ENCODE data around the gene CD82. TPM values are rescaled to one million over a fixed set of nuclear protein-coding genes. Genes with fewer than 3 reads are reported as not detected.

Gene CD82
- total RNA-seq, 4 donors from 2014 or later = 8.9 to 30.6 (median 20.3) TPM

GRCh38 chr11:44622721-44623258 lies 57.3 kb downstream of the CD82 start:
- ATAC-seq (ENCODE audit: low FRiP score) = no peak
- peak; percentile 18 for DNase-seq (ENCODE audit: low spot score)
- TF ChIP-seq, protein P1, sequence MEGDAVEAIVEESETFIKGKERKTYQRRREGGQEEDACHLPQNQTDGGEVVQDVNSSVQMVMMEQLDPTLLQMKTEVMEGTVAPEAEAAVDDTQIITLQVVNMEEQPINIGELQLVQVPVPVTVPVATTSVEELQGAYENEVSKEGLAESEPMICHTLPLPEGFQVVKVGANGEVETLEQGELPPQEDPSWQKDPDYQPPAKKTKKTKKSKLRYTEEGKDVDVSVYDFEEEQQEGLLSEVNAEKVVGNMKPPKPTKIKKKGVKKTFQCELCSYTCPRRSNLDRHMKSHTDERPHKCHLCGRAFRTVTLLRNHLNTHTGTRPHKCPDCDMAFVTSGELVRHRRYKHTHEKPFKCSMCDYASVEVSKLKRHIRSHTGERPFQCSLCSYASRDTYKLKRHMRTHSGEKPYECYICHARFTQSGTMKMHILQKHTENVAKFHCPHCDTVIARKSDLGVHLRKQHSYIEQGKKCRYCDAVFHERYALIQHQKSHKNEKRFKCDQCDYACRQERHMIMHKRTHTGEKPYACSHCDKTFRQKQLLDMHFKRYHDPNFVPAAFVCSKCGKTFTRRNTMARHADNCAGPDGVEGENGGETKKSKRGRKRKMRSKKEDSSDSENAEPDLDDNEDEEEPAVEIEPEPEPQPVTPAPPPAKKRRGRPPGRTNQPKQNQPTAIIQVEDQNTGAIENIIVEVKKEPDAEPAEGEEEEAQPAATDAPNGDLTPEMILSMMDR (IDR thresholded peaks at IDR 0.05) = no peak

DNA sequence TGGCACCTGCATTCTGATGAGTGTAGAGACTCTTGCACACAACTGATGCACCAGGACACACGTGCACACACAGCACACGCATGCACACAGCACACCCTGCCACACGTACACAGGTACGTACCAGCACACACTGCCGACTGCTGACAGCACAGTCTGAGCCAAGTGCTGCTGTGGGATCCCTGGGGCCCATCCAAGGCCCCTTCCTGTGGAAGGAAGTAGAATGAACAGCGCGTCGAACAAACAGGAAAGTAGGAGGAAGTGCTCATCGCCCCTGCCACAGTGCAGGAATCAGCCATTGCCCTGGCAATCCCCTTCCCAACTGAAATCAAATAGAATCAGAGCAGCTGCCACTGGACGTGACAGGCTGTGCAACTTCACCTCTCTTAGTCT lies 57.9 kb downstream of the CD82 start:
- ATAC-seq (ENCODE audit: low FRiP score) = no peak
- DNase-seq (ENCODE audit: low spot score) = peak; percentile 9
- TF ChIP-seq, protein P1 (IDR thresholded peaks at IDR 0.05) = no peak

DNA sequence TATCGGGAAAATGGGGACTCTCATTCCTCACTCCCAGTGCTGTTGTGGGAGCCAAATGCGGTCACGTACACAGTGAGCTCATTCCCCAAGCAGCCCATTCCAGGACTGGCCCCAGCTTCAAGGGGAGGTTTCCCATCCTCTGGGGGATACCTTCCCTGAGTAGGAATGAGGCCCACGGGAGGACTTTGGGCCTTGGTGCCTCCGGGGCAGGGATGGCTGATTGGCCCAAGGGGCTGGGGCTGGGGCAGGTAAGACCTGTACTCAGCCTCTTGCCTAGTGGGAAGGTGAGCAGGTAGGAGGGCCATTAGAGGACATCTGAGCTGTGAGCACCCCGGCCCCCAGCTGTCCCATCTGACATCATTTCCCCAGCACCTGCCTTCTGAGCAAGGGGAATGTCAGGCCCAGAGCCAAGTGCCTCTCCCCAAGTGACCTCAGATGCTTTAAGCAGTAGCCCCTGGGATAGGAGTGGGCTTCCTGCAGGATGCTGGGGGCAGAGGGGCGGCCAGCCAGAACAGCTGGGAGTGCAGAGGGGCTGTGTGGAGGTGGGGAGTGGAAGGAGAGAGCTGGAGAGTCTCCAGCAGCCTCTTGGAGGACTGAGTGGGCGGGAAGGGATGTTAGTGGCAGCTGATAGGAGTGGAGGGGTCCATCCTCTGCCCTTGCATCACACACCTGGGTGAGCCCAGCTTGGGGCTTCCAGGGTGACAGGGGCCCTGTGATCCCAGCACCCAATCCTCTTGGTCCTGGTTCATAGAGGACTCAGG lies 58.4 kb downstream of the CD82 start:
- no peak for ATAC-seq (ENCODE audit: low FRiP score)
- TF ChIP-seq, protein P1 (IDR thresholded peaks at IDR 0.05) = no peak
- DNase-seq (ENCODE audit: low spot score) = peak; percentile 22

DNA sequence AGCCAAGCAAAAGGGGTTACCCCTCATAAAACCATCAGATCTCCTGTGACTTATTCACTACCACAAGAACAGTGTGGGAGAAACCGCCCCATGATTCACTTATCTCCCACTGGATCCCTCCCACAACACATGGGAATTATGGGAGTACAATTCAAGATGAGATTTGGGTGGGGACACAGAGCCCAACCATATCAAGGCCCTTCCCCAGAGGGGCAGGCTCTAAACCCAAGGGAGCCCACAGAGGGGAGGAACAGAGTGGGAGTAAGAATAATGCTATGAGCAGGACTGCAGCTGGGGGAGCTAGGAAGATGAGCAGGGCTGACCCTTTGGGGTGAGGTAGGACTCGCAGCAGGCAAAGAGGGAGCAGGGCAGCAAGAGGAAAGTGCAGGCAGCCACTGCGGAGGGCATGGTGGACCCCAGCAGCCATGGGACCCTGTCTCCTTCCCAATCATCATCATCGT lies 59.3 kb downstream of the CD82 start:
- TF ChIP-seq, protein P1 (IDR thresholded peaks at IDR 0.05) = no peak
- ATAC-seq (ENCODE audit: low FRiP score) = no peak
- DNase-seq (ENCODE audit: low spot score) = peak; percentile 5

- no peak for DNase-seq (ENCODE audit: low spot score)
- TF ChIP-seq, protein P1 (IDR thresholded peaks at IDR 0.05) = no peak
- ATAC-seq (ENCODE audit: low FRiP score) = no peak
Observed at GRCh38 chr11:44625759-44626523, 60.5 kb downstream of the CD82 start.

GRCh38 chr11:44626645-44627044 lies 61.2 kb downstream of the CD82 start:
- no peak for ATAC-seq (ENCODE audit: low FRiP score)
- TF ChIP-seq, protein P1 (IDR thresholded peaks at IDR 0.05) = no peak
- no peak for DNase-seq (ENCODE audit: low spot score)

All from omental fat pad (tissue), 4 donors.